Right cardiac atrium (tissue), 5 donors: ENCODE data around the gene DNAL1. TPM values are rescaled to one million over a fixed set of nuclear protein-coding genes. Genes with fewer than 3 reads are reported as not detected.
"Not testable (repeated sequence)": the region's sequence is repeated elsewhere in the genome, so short reads cannot be mapped to it uniquely, and the experiment has no call there.

ENCODE experiments used
- ATAC-seq, 2 donors: fragments of 200-7000 bp; cut with Tn5 transposase; one replicate each; pipeline versions ENCODE4 v1.8.0 to v1.9.1; 2020; ENCODE audit warnings: moderate library complexity in 2 of 2, mild to moderate bottlenecking in 1 of 2
- DNase-seq, 3 donors: peaks; one replicate each; pipeline ENCODE4 v3.0.0-alpha.2; 2020
- H3K27ac ChIP-seq: one replicate; pipeline ENCODE4 v1.5.1; 2013; ENCODE audit warnings: mild to moderate bottlenecking, low read length, control low read depth, moderate library complexity
- H3K27me3 ChIP-seq: one replicate; pipeline ENCODE4 v1.6.1; 2013; ENCODE audit not compliant: control insufficient read depth, insufficient read depth
- H3K4me1 ChIP-seq: one replicate; pipeline ENCODE4 v1.6.1; 2013; ENCODE audit warnings: low read length; ENCODE audit not compliant: control insufficient read depth, insufficient read depth
- H3K4me3 ChIP-seq: one replicate; pipeline ENCODE4 v1.5.1; 2013; ENCODE audit warnings: low read length, control low read depth
- H3K9me3 ChIP-seq: one replicate; pipeline ENCODE4 v1.6.1; 2013; ENCODE audit warnings: low read length; ENCODE audit not compliant: control insufficient read depth
- WGBS: extraction: QIAGEN DNeasy Blood & Tissue Kit; methylation state at CpG from one replicate; pipeline ENCODE4 v1.1.7; 2013; 5-methylcytosine and 5-hydroxymethylcytosine counted together
- intact Hi-C, 4 donors: fragments of 100-400 bp; cut with DNase I; formaldehyde crosslinking; loops; one replicate each; pipeline versions ENCODE4 v1.11.0 to v1.14.0; 2022 to 2023
- polyA plus RNA-seq: library from polyadenylated mRNA; stranded (reverse); fragments of 200-250 nt; gene quantifications from one replicate; pipeline ENCODE4 v1.2.3, GENCODE V29; 2013
- total RNA-seq, 4 donors: library from RNA; stranded (reverse); fragmentation: NEBNext Ultra II Directional; extraction: Animal tissue kit (Norgen Biotek cat#: 25700); gene quantifications; one replicate each; pipeline ENCODE4 v1.2.1, GENCODE V29; 2021
- donor health status: healthy with polysubstance abuse.
- donor health status: DM: no; HTN: yes; CAD: no.
- donor health status: DM: no; HTN: no; CAD: no.
- donor health status: DM: no; HTN: yes; CAD: no; lungs with severe emphysema.
- donor health status: DM: yes; HTN: yes; CAD: no.

Gene DNAL1
- total and polyA plus RNA-seq, 5 donors: 5.3 to 19.9 (median 17.1) TPM

GRCh38 chr14:73640796-73641365, 3.9 kb upstream of the DNAL1 start:
- intact Hi-C loops: no loop called here
- WGBS: 93% methylated on average over 5 of the region's 5 CpGs
- Histone ChIP-seq H3K4me3 (no peak overlapping the region), H3K4me1 (no peaks in the 10 kb centered on the region), H3K27ac (no peak overlapping the region), H3K27me3 (no peaks in the 10 kb centered on the region), H3K9me3 (no peaks in the 10 kb centered on the region)
- DNase-seq: no peak
- ATAC-seq: no peak

- no peaks in the 10 kb centered on the region for H3K4me1 ChIP-seq
- no peaks in the 10 kb centered on the region for H3K27me3 ChIP-seq
- no peaks in the 10 kb centered on the region for H3K9me3 ChIP-seq
- DNase-seq (no peak), ATAC-seq (no peak)
- peak overlapping the region; percentile 79 for H3K4me3 ChIP-seq
- intact Hi-C loops: no loop called here
- peak overlapping the region; percentile 98 for H3K27ac ChIP-seq
- WGBS: 4% methylated on average over 7 of the region's 7 CpGs
These were observed 443 bp downstream of the DNAL1 start for GRCh38 chr14:73645248-73645610.

GRCh38 chr14:73651005-73651404, 6.2 kb downstream of the DNAL1 start:
- Histone ChIP-seq H3K27ac (no peak overlapping the region), H3K9me3 (no peaks in the 10 kb centered on the region), H3K4me1 (no peaks in the 10 kb centered on the region), H3K4me3 (no peak overlapping the region), H3K27me3 (no peaks in the 10 kb centered on the region)
- ATAC-seq (no peak), DNase-seq (no peak)
- intact Hi-C loops: no loop called here

- 93% methylated on average over 1 of the region's 1 CpG for WGBS
- Histone ChIP-seq H3K27me3 (no peaks in the 10 kb centered on the region), H3K27ac (no peak overlapping the region), H3K9me3 (no peaks in the 10 kb centered on the region), H3K4me1 (no peaks in the 10 kb centered on the region), H3K4me3 (no peak overlapping the region)
- ATAC-seq (no peak), DNase-seq (no peak)
- intact Hi-C loops: no loop called here
These were observed 11.1 kb downstream of the DNAL1 start for GRCh38 chr14:73655851-73656250.

- intact Hi-C loops, H3K4me3 ChIP-seq, H3K27me3 ChIP-seq, DNase-seq, H3K27ac ChIP-seq, ATAC-seq, H3K4me1 ChIP-seq, H3K9me3 ChIP-seq: not testable (repeated sequence)
- 97% methylated on average over 11 of the region's 11 CpGs for WGBS
These were observed 14.4 kb downstream of the DNAL1 start for GRCh38 chr14:73659202-73659601.

GRCh38 chr14:73660511-73660910, 15.7 kb downstream of the DNAL1 start:
- H3K27ac ChIP-seq: no peak overlapping the region
- no peaks in the 10 kb centered on the region for H3K9me3 ChIP-seq
- peaks cover 1% of the 10 kb centered on the region for H3K4me1 ChIP-seq
- ATAC-seq (no peak), DNase-seq (no peak)
- no peak overlapping the region for H3K4me3 ChIP-seq
- H3K27me3 ChIP-seq: no peaks in the 10 kb centered on the region
- 93% methylated on average over 2 of the region's 2 CpGs for WGBS
- intact Hi-C loops: no loop called here

GRCh38 chr14:73661872-73662271, 17.1 kb downstream of the DNAL1 start:
- H3K27ac ChIP-seq: no peak overlapping the region
- ATAC-seq (no peak), DNase-seq (no peak)
- no peaks in the 10 kb centered on the region for H3K27me3 ChIP-seq
- intact Hi-C loops: no loop called here
- H3K4me3 ChIP-seq: no peak overlapping the region
- no peaks in the 10 kb centered on the region for H3K9me3 ChIP-seq
- 79% methylated on average over 2 of the region's 2 CpGs for WGBS
- H3K4me1 ChIP-seq: peaks cover 1% of the 10 kb centered on the region

- ATAC-seq: peak in 1 of 2 donors; percentile 43
- no peaks in the 10 kb centered on the region for H3K9me3 ChIP-seq
These were observed 17.7 kb downstream of the DNAL1 start for GRCh38 chr14:73662487-73662943.

GRCh38 chr14:73663548-73664212, 18.9 kb downstream of the DNAL1 start:
- intact Hi-C loops: no loop called here
- Histone ChIP-seq H3K4me1 (peaks cover 1% of the 10 kb centered on the region), H3K27ac (no peak overlapping the region), H3K9me3 (no peaks in the 10 kb centered on the region), H3K27me3 (no peaks in the 10 kb centered on the region), H3K4me3 (no peak overlapping the region)
- DNase-seq (no peak), ATAC-seq (no peak)

More at GRCh38 chr14:73662487-73662943, 17.7 kb downstream of the DNAL1 start:
- 74% methylated on average over 1 of the region's 1 CpG for WGBS
- Histone ChIP-seq H3K27ac (no peak overlapping the region), H3K4me3 (no peak overlapping the region), H3K27me3 (no peaks in the 10 kb centered on the region), H3K4me1 (peaks cover 1% of the 10 kb centered on the region)
- intact Hi-C loops: no loop called here
- DNase-seq: peak in 1 of 3 donors; percentile 20

GRCh38 chr14:73665130-73665529, 20.3 kb downstream of the DNAL1 start:
- ATAC-seq (no peak), DNase-seq (no peak)
- Histone ChIP-seq H3K27me3 (no peaks in the 10 kb centered on the region), H3K4me1 (peaks cover 1% of the 10 kb centered on the region), H3K9me3 (no peaks in the 10 kb centered on the region), H3K4me3 (no peak overlapping the region), H3K27ac (no peak overlapping the region)
- WGBS: 95% methylated on average over 2 of the region's 2 CpGs
- intact Hi-C loops: no loop called here

- Histone ChIP-seq H3K4me1 (peaks cover 1% of the 10 kb centered on the region), H3K27ac (no peak overlapping the region), H3K27me3 (no peaks in the 10 kb centered on the region), H3K9me3 (no peaks in the 10 kb centered on the region), H3K4me3 (no peak overlapping the region)
- intact Hi-C loops: no loop called here
- DNase-seq: no peak
- WGBS: 82% methylated on average over 5 of the region's 5 CpGs
- ATAC-seq: no peak
These were observed 21.8 kb downstream of the DNAL1 start for GRCh38 chr14:73666583-73666982.
